ENCODE measurements around the gene MT2A. TPM values are rescaled to one million over a fixed set of nuclear protein-coding genes. Genes with fewer than 3 reads are reported as not detected.

The MT2A gene
- total and polyA plus RNA-seq, 8 donors: 71.0 to 495 (median 198) TPM

GRCh38 chr16:56652600-56652999 lies 44.2 kb downstream of the MT2A start:
- 27 to 38% methylated on average over 1 of the region's 1 CpG for WGBS, 2 donors
- no peak for FAIRE-seq

GRCh38 chr16:56653218-56653617 lies 44.8 kb downstream of the MT2A start:
- TF ChIP-seq, protein P1, sequence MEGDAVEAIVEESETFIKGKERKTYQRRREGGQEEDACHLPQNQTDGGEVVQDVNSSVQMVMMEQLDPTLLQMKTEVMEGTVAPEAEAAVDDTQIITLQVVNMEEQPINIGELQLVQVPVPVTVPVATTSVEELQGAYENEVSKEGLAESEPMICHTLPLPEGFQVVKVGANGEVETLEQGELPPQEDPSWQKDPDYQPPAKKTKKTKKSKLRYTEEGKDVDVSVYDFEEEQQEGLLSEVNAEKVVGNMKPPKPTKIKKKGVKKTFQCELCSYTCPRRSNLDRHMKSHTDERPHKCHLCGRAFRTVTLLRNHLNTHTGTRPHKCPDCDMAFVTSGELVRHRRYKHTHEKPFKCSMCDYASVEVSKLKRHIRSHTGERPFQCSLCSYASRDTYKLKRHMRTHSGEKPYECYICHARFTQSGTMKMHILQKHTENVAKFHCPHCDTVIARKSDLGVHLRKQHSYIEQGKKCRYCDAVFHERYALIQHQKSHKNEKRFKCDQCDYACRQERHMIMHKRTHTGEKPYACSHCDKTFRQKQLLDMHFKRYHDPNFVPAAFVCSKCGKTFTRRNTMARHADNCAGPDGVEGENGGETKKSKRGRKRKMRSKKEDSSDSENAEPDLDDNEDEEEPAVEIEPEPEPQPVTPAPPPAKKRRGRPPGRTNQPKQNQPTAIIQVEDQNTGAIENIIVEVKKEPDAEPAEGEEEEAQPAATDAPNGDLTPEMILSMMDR (IDR thresholded peaks at IDR 0.05): no peak
- H3K36me3 ChIP-seq: no peaks in the 10 kb centered on the region
- H3K4me1 ChIP-seq: peaks cover 0 to under 1% (median 0%) of the 10 kb centered on the region in 3 donors
- no peak overlapping the region for H3K27ac ChIP-seq
- intact Hi-C loops (cut with DNase I): no loop called here
- no peaks in the 10 kb centered on the region for H3K9me3 ChIP-seq
- FAIRE-seq (no peak), DNase-seq (no peak), ATAC-seq (no peak)
- WGBS, 2 donors: 83 to 91% methylated on average over 7 of the region's 7 CpGs
- H3K27me3 ChIP-seq: no peaks in the 10 kb centered on the region
- no peak overlapping the region for H3K4me3 ChIP-seq

More at GRCh38 chr16:56652600-56652999, 44.2 kb downstream of the MT2A start:
- H3K27me3 ChIP-seq: no peaks in the 10 kb centered on the region
- intact Hi-C loops (cut with DNase I): no loop called here
- no peak overlapping the region for H3K4me3 ChIP-seq
- H3K27ac ChIP-seq: no peak overlapping the region
- TF ChIP-seq, protein P1 (IDR thresholded peaks at IDR 0.05): no peak
- H3K36me3 ChIP-seq: no peaks in the 10 kb centered on the region
- DNase-seq (no peak), ATAC-seq (no peak)
- no peaks in the 10 kb centered on the region for H3K9me3 ChIP-seq
- no peaks in the 10 kb centered on the region for H3K4me1 ChIP-seq

GRCh38 chr16:56657555-56658326 lies 49.4 kb downstream of the MT2A start, which contains the start of gene MT1F:
TSS of gene MT1F (plus strand) at chr16:56657959. CDS start at chr16:56658059, 100 bp downstream.
- TF ChIP-seq, protein P1 (IDR thresholded peaks at IDR 0.05): no peak
- peak within 1 kb of the TSS; percentile 79 to 90 (median 84) for H3K27ac ChIP-seq
- no peaks in the 10 kb centered on the region for H3K27me3 ChIP-seq
- 1% methylated on average over 41 to 46 of the region's 46 CpGs for WGBS, 2 donors
- peak within 1 kb of the TSS; percentile 48 to 83 (median 64) for H3K4me3 ChIP-seq
- DNase-seq (peak; percentile 93 to 97 (median 96)), ATAC-seq (peak; percentile 92 to 96 (median 95)), FAIRE-seq (no peak)
- peaks cover 4 to 12% (median 6%) of the 10 kb centered on the region in 3 donors for H3K4me1 ChIP-seq
- H3K36me3 ChIP-seq: no peaks in the 10 kb centered on the region
- intact Hi-C loops (cut with DNase I): no loop called here
- H3K9me3 ChIP-seq: no peaks in the 10 kb centered on the region

DNA sequence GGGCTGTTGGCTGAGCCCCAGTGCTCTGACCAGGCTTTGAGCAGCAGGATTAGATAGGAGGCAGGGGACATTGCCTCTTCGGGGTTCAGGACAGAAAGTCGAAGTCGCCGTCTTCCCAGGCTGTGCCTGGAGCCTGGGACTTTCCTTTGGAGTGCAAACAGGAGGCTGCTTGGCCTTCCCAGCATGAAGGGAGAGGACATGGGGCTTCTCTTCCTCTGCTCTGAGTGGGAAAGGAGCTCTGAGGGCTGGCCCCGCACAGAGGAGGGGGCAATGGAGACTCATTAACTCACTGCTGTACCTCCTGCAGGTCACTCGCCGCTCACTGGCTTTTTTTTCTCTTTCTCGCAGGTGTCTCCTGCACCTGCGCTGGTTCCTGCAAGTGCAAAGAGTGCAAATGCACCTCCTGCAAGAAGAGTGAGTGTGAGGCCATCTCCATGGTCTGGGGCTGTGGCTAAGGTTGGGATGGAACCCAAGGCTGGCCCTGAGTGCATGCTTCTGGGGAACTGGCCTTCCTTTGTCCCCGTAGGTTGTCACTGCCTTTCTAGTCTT lies 50.0 kb downstream of the MT2A start:
- DNase-seq (peak in 3 of 6 donors; percentile 66 to 69 (median 68)), FAIRE-seq (no peak), ATAC-seq (peak in 3 of 4 donors; percentile 10 to 24 (median 16))
- intact Hi-C loops (cut with DNase I): no loop called here
- peak overlapping the region; percentile 79 to 90 (median 84) for H3K27ac ChIP-seq
- no peaks in the 10 kb centered on the region for H3K27me3 ChIP-seq
- H3K36me3 ChIP-seq: no peaks in the 10 kb centered on the region
- no peaks in the 10 kb centered on the region for H3K9me3 ChIP-seq
- H3K4me1 ChIP-seq: peaks cover 4 to 12% (median 6%) of the 10 kb centered on the region in 3 donors
- H3K4me3 ChIP-seq: peak overlapping the region; percentile 48 to 83 (median 64)
- TF ChIP-seq, protein P1 (IDR thresholded peaks at IDR 0.05): no peak
- 2 to 6% methylated on average over 10 of the region's 10 CpGs for WGBS, 2 donors

Other genes starting within 250 kb of the MT2A start
- gene AMFR, start 183.0 kb upstream of the MT2A start, total RNA-seq: 10 to 100 TPM; 43.9 to 64.2 (median 52.8) TPM
- gene AMFR, start 183.0 kb upstream of the MT2A start, polyA plus RNA-seq: 10 to 100 TPM; 29.2 to 37.4 TPM
- gene NUDT21, start 157.3 kb upstream of the MT2A start, total RNA-seq: 10 to 100 TPM; 36.1 to 57.6 (median 49.6) TPM
- 10 to 100 TPM in 1 of 2 donors, 1 to 10 TPM in 1; 7.9 to 17.8 TPM for gene NUDT21, start 157.3 kb upstream of the MT2A start, polyA plus RNA-seq
- gene OGFOD1, start 157.0 kb upstream of the MT2A start, total RNA-seq: 10 to 100 TPM in 4 of 6 donors, 1 to 10 TPM in 2; 5.9 to 14.0 (median 11.7) TPM
- 1 to 10 TPM; 3.2 to 6.6 TPM for gene OGFOD1, start 157.0 kb upstream of the MT2A start, polyA plus RNA-seq
- gene BBS2, start 88.6 kb upstream of the MT2A start, total RNA-seq: 10 to 100 TPM in 5 of 6 donors, 1 to 10 TPM in 1; 10.0 to 19.0 (median 14.5) TPM
- 10 to 100 TPM; 20.7 to 50.4 TPM for gene BBS2, start 88.6 kb upstream of the MT2A start, polyA plus RNA-seq
- not detected for gene MT4, start 43.5 kb upstream of the MT2A start, total RNA-seq
- not detected for gene MT4, start 43.5 kb upstream of the MT2A start, polyA plus RNA-seq
- gene MT3, start 19.1 kb upstream of the MT2A start, total RNA-seq: under 1 TPM in 2 of 6 donors, not detected in 4; 0.41 to 0.43 TPM
- 1 to 10 TPM; 1.1 to 4.6 TPM for gene MT3, start 19.1 kb upstream of the MT2A start, polyA plus RNA-seq
- 100 to 1,000 TPM in 4 of 6 donors, 10 to 100 TPM in 2; 36.1 to 233 (median 158) TPM for gene MT1E, start 17.2 kb downstream of the MT2A start, total RNA-seq
- gene MT1E, start 17.2 kb downstream of the MT2A start, polyA plus RNA-seq: 100 to 1,000 TPM; 293 to 646 TPM
- gene MT1M, start 24.1 kb downstream of the MT2A start, total RNA-seq: 10 to 100 TPM in 4 of 6 donors, 1 to 10 TPM in 2; 8.3 to 28.8 (median 11.9) TPM
- 10 to 100 TPM; 29.7 to 34.6 TPM for gene MT1M, start 24.1 kb downstream of the MT2A start, polyA plus RNA-seq
- gene MT1A, start 30.1 kb downstream of the MT2A start, total RNA-seq: 1 to 10 TPM; 1.6 to 6.6 (median 4.0) TPM
- 10 to 100 TPM; 15.0 to 66.7 TPM for gene MT1A, start 30.1 kb downstream of the MT2A start, polyA plus RNA-seq
- gene MT1B, start 43.3 kb downstream of the MT2A start, total RNA-seq: not detected
- not detected for gene MT1B, start 43.3 kb downstream of the MT2A start, polyA plus RNA-seq
- 100 to 1,000 TPM in 1 of 6 donors, 10 to 100 TPM in 5; 29.1 to 119 (median 44.7) TPM for gene MT1F, start 49.4 kb downstream of the MT2A start, total RNA-seq
- 100 to 1,000 TPM in 1 of 2 donors, 10 to 100 TPM in 1; 94.6 to 201 TPM for gene MT1F, start 49.4 kb downstream of the MT2A start, polyA plus RNA-seq
- gene MT1G, start 59.5 kb downstream of the MT2A start, total RNA-seq: 100 to 1,000 TPM in 4 of 6 donors, 10 to 100 TPM in 2; 76.9 to 766 (median 150) TPM
- gene MT1G, start 59.5 kb downstream of the MT2A start, polyA plus RNA-seq: 100 to 1,000 TPM; 496 to 753 TPM
- 100 to 1,000 TPM in 1 of 6 donors, 10 to 100 TPM in 4, 1 to 10 TPM in 1; 8.3 to 106 (median 21.0) TPM for gene MT1H, start 61.2 kb downstream of the MT2A start, total RNA-seq
- 10 to 100 TPM; 14.9 to 71.1 TPM for gene MT1H, start 61.2 kb downstream of the MT2A start, polyA plus RNA-seq
- gene MT1X, start 73.9 kb downstream of the MT2A start, total RNA-seq: 100 to 1,000 TPM in 5 of 6 donors, 10 to 100 TPM in 1; 56.1 to 474 (median 227) TPM
- gene MT1X, start 73.9 kb downstream of the MT2A start, polyA plus RNA-seq: 100 to 1,000 TPM; 571 to 992 TPM
- 10 to 100 TPM; 13.1 to 31.4 (median 19.4) TPM for gene NUP93, start 121.5 kb downstream of the MT2A start, total RNA-seq
- gene NUP93, start 121.5 kb downstream of the MT2A start, polyA plus RNA-seq: 10 to 100 TPM; 22.4 to 26.4 TPM